Ovary (tissue), 9 donors: ENCODE measurements around the gene GABRQ. TPM values are rescaled to one million over a fixed set of nuclear protein-coding genes. Genes with fewer than 3 reads are reported as not detected.

Experiments
- DNase-seq, 5 donors: peaks; one replicate each; pipeline ENCODE4 v3.0.0-alpha.2; 2019 to 2020
- H3K27ac ChIP-seq, 2 donors: fragments of 200-600 bp; one replicate each; pipeline versions ENCODE4 v1.5.1 to v1.8.0; 2019 to 2022
- H3K27me3 ChIP-seq: fragments of 200-600 bp; one replicate; pipeline ENCODE4 v1.8.0; 2022
- H3K36me3 ChIP-seq: fragments of 200-600 bp; sonication (generic); one replicate; pipeline ENCODE4 v1.5.1; 2019
- H3K4me1 ChIP-seq: one replicate; pipeline ENCODE4 v1.8.1; 2013; ENCODE audit warnings: mild to moderate bottlenecking, moderate library complexity; ENCODE audit not compliant: insufficient read depth
- H3K4me3 ChIP-seq: fragments of 200-600 bp; sonication (generic); one replicate; pipeline ENCODE4 v1.5.1; 2017
- H3K9me3 ChIP-seq, 2 donors: fragments of 200-600 bp in 1 of 2; sonication (generic) in 1 of 2; one replicate each; pipeline versions ENCODE4 v1.5.1 to v1.8.1; 2013 to 2019; ENCODE audit warnings: mild to moderate bottlenecking in 1 of 2, moderate library complexity in 1 of 2
- EP300 ChIP-seq: sonication (generic); formaldehyde crosslinking; IDR thresholded peaks from one replicate; pipeline ENCODE4 v1.6.1; 2017; ENCODE audit warnings: antibody characterized with exemption
- POLR2A ChIP-seq: fragments of 450-650 bp; IDR thresholded peaks from one replicate; pipeline ENCODE4 v1.6.1; 2017; ENCODE audit warnings: antibody characterized with exemption, mild to moderate bottlenecking, moderate library complexity
- WGBS, 3 donors: extraction: QIAGEN DNeasy Blood & Tissue Kit in 1 of 3; methylation state at CpG; one replicate each; pipeline versions ENCODE4 v1.1.5 to v1.1.7; 2013 to 2017; 5-methylcytosine and 5-hydroxymethylcytosine counted together
- intact Hi-C, 4 donors: fragments of 100-400 bp; cut with DNase I; formaldehyde crosslinking; loops; one replicate each; pipeline versions ENCODE4 v1.11.0 to v1.15.1; 2022 to 2023
- polyA plus RNA-seq, 2 donors: library from polyadenylated mRNA; stranded (reverse); fragments of 200-250 nt in 1 of 2; fragments of 350-450 nt in 1 of 2; fragmentation: Illumina TruSeq in 1 of 2; extraction: RNeasy Lipid Tissue Mini Kit (QIAGEN cat#74804) in 1 of 2; gene quantifications; one replicate each; pipeline ENCODE4 v1.2.3, GENCODE V29; 2013 to 2014
- total RNA-seq, 7 donors: library from RNA; depleted of rRNA in 2 of 7; stranded (reverse); fragments of >200 nt in 2 of 7; fragmentation: NEBNext Ultra II Directional in 3 of 7; extraction: Animal tissue kit (Norgen Biotek cat#: 25700) in 3 of 7; gene quantifications; one replicate each; pipeline versions ENCODE4 v1.1.0 to v1.2.4, GENCODE V29; 2016 to 2023
- TF ChIP-seq, protein P1 (sequence below), 3 donors: fragments of 450-650 bp in 2 of 3; fragments of 200-600 bp in 1 of 3; IDR thresholded peaks; one replicate each; pipeline versions ENCODE4 v1.5.1 to v1.8.0; 2016 to 2022; ENCODE audit warnings: antibody characterized with exemption in 3 of 3, mild to moderate bottlenecking in 1 of 3
- donor health status: DM: no; HTN: no; CAD: no; lungs with moderate emphysema.
- donor health status: DM: no; HTN: no; CAD: no.
- donor health status: Bipolar disorder and iron deficiency.
- donor health status: DM: yes; HTN: yes; CAD: no.
- donor health status: DM: no; HTN: no; CAD: no.
- donor health status: DM: yes; HTN: yes; CAD: no.

The GABRQ gene
- total and polyA plus RNA-seq, 9 donors, result 0.03 to 0.23 (median 0.12) TPM; not detected in 4

DNA sequence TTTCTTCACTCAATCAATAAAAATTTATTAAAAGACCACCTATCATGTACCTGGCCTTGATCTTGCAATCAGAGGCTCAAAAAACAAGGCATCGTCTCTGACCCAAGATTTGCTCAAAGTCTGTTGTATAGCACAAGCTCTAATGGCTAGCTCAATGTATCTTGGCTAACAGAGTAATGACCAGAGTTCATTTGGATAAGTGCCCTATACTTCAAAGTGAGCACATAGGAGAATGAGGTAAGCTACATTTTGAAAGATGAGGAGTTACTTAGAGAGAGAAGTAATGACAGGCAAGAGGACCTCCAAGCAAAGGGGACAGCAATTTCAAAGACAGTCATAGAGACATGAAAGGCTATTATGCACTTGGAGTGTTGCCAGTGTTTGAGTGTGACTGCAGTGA lies 22.9 kb upstream of the GABRQ start:
- TF ChIP-seq EP300 (no peak), POLR2A (no peak)
- TF ChIP-seq, protein P1, sequence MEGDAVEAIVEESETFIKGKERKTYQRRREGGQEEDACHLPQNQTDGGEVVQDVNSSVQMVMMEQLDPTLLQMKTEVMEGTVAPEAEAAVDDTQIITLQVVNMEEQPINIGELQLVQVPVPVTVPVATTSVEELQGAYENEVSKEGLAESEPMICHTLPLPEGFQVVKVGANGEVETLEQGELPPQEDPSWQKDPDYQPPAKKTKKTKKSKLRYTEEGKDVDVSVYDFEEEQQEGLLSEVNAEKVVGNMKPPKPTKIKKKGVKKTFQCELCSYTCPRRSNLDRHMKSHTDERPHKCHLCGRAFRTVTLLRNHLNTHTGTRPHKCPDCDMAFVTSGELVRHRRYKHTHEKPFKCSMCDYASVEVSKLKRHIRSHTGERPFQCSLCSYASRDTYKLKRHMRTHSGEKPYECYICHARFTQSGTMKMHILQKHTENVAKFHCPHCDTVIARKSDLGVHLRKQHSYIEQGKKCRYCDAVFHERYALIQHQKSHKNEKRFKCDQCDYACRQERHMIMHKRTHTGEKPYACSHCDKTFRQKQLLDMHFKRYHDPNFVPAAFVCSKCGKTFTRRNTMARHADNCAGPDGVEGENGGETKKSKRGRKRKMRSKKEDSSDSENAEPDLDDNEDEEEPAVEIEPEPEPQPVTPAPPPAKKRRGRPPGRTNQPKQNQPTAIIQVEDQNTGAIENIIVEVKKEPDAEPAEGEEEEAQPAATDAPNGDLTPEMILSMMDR (IDR thresholded peaks at IDR 0.05), result no peak
- WGBS, 3 donors, result 55 to 69% (median 58%) methylated on average over 1 of the region's 1 CpG
- intact Hi-C loops, result no loop called here
- DNase-seq, result no peak
- Histone ChIP-seq H3K27ac (no peak overlapping the region), H3K36me3 (no peaks in the 10 kb centered on the region), H3K27me3 (no peaks in the 10 kb centered on the region), H3K4me1 (no peaks in the 10 kb centered on the region), H3K4me3 (no peak overlapping the region), H3K9me3 (no peaks in the 10 kb centered on the region)

DNA sequence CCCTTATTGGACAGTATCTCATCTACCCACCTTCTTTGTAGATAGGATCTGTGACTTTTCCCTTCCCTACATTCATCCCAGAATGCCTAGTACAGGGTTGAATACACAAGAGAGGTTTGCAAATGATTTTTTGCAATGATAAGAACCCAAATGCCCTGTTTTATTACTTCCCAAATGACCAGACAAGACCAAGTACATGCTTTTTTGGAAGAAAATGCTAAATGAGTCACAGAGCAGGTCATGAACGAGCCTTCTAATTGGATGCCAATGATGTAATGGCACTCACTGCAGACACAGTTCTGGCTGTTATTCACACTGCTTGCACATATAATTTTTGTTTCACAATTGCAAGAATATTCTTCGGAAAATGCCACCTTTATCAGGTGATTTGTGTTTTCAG lies 17.8 kb upstream of the GABRQ start:
- H3K9me3 ChIP-seq, result no peaks in the 10 kb centered on the region
- no peak for DNase-seq
- no peaks in the 10 kb centered on the region for H3K27me3 ChIP-seq
- no peaks in the 10 kb centered on the region for H3K4me1 ChIP-seq
- 35 to 45% (median 36%) methylated on average over 2 of the region's 2 CpGs for WGBS, 3 donors
- H3K4me3 ChIP-seq, result no peak overlapping the region
- TF ChIP-seq EP300 (no peak), POLR2A (no peak)
- TF ChIP-seq, protein P1 (IDR thresholded peaks at IDR 0.05), result no peak
- no peaks in the 10 kb centered on the region for H3K36me3 ChIP-seq
- H3K27ac ChIP-seq, result no peak overlapping the region
- intact Hi-C loops, result no loop called here

DNA sequence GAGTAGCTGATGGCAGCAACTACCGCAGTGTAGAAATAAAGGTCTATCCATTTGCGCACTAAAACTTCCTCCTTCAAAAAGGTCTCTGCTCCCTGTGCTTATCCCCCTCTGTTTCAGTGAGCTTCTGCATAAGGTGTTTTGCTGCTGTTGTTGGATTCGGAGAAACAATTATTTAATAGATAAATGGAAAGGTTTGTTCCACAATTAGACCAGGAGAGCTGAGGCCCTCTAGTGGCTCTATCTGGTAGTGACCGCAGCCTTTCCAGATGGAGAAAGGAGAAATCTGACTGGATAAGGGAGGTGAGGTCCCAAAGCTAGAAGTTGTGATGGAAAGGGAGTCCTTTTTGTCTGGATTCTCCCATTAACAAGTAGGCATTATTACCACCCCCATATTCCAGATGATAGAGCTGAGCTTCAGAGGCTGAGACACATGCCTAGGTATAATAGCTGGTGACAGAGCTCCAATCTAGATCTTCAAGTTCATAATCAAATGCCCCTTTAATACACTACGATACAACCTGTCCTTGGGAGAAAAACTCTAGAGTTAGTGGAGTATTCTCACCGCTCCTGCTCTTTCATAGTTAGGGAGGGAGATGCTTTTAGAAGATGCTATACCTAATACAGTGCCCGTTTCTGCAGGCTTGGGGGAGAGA lies 5.1 kb upstream of the GABRQ start:
- no peak for DNase-seq
- no peak for TF ChIP-seq POLR2A
- TF ChIP-seq EP300, result no peak
- TF ChIP-seq, protein P1 (IDR thresholded peaks at IDR 0.05), result no peak
- intact Hi-C loops, result no loop called here
- no peaks in the 10 kb centered on the region for H3K9me3 ChIP-seq
- no peak overlapping the region for H3K4me3 ChIP-seq
- no peak overlapping the region for H3K27ac ChIP-seq
- H3K4me1 ChIP-seq, result no peaks in the 10 kb centered on the region
- H3K27me3 ChIP-seq, result no peaks in the 10 kb centered on the region
- no peaks in the 10 kb centered on the region for H3K36me3 ChIP-seq
- WGBS, 3 donors, result 35 to 46% (median 44%) methylated on average over 7 of the region's 7 CpGs

DNA sequence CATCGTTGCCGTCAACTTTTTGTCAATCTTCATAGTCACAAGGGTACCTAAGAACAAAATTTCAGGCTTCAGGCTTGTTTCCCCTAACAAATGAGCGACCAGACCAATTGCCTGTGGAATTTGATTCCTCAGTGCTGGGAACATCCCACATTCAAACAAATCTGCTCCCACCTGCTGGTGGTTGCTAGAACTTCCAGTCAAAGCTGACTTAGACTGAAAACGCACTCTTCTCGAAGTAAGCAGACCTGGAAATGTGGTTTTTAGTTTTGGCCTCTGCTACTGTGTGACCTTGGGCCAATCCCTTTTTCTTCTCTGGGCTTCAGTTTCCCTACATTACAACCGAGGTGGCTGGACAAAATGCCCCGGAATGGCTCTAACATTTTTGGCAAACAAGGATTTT lies 1.8 kb upstream of the GABRQ start:
- TF ChIP-seq POLR2A (no peak), EP300 (no peak)
- TF ChIP-seq, protein P1 (IDR thresholded peaks at IDR 0.05), result no peak
- Histone ChIP-seq H3K4me1 (no peaks in the 10 kb centered on the region), H3K27ac (no peak overlapping the region), H3K4me3 (no peak overlapping the region), H3K36me3 (no peaks in the 10 kb centered on the region), H3K9me3 (no peaks in the 10 kb centered on the region), H3K27me3 (no peaks in the 10 kb centered on the region)
- no peak for DNase-seq
- 13 to 20% (median 19%) methylated on average over 7 of the region's 7 CpGs for WGBS, 3 donors
- intact Hi-C loops, result no loop called here
